ENCODE measurements around the gene LTA4H.

DNA sequence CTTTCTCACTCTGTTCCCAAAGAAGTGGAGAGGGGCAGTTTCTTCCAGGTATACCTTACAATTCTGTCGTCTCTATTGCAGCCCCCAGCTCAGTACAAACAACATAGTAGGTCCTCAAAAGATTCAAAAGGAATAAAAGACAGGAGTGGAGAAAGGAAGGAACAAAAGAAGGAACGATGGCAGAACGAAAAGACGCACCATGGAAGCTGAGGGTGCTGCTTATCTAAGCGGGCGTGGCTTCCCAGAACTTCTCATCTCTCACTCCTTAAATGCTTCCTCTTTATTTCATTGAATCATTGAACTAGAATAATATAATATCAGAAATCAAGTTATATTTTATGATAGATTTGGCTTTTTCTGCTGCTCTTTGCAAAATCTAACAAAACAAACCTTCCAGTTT lies 13.7 kb upstream of the LTA4H start:
- TF ChIP-seq, protein P1, sequence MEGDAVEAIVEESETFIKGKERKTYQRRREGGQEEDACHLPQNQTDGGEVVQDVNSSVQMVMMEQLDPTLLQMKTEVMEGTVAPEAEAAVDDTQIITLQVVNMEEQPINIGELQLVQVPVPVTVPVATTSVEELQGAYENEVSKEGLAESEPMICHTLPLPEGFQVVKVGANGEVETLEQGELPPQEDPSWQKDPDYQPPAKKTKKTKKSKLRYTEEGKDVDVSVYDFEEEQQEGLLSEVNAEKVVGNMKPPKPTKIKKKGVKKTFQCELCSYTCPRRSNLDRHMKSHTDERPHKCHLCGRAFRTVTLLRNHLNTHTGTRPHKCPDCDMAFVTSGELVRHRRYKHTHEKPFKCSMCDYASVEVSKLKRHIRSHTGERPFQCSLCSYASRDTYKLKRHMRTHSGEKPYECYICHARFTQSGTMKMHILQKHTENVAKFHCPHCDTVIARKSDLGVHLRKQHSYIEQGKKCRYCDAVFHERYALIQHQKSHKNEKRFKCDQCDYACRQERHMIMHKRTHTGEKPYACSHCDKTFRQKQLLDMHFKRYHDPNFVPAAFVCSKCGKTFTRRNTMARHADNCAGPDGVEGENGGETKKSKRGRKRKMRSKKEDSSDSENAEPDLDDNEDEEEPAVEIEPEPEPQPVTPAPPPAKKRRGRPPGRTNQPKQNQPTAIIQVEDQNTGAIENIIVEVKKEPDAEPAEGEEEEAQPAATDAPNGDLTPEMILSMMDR (conservative IDR thresholded peaks at IDR 0.05): no peak
- TF ChIP-seq ZFX (IDR thresholded peaks at IDR 0.05): no peak
